HG02970 (cell line): ENCODE measurements around the gene ASPM.
A peak's percentile ranks its signal among the peaks of the same experiment; 100 is the strongest.

Experiments
- ATAC-seq: cut with Tn5 transposase; IDR thresholded peaks from one replicate; pipeline ENCODE4 v1.9.1; 2021; ENCODE audit warnings: mild to moderate bottlenecking, moderate library complexity, moderate number of reproducible peaks; ENCODE audit not compliant: unreplicated experiment, low FRiP score

ASPM gene, protein sequence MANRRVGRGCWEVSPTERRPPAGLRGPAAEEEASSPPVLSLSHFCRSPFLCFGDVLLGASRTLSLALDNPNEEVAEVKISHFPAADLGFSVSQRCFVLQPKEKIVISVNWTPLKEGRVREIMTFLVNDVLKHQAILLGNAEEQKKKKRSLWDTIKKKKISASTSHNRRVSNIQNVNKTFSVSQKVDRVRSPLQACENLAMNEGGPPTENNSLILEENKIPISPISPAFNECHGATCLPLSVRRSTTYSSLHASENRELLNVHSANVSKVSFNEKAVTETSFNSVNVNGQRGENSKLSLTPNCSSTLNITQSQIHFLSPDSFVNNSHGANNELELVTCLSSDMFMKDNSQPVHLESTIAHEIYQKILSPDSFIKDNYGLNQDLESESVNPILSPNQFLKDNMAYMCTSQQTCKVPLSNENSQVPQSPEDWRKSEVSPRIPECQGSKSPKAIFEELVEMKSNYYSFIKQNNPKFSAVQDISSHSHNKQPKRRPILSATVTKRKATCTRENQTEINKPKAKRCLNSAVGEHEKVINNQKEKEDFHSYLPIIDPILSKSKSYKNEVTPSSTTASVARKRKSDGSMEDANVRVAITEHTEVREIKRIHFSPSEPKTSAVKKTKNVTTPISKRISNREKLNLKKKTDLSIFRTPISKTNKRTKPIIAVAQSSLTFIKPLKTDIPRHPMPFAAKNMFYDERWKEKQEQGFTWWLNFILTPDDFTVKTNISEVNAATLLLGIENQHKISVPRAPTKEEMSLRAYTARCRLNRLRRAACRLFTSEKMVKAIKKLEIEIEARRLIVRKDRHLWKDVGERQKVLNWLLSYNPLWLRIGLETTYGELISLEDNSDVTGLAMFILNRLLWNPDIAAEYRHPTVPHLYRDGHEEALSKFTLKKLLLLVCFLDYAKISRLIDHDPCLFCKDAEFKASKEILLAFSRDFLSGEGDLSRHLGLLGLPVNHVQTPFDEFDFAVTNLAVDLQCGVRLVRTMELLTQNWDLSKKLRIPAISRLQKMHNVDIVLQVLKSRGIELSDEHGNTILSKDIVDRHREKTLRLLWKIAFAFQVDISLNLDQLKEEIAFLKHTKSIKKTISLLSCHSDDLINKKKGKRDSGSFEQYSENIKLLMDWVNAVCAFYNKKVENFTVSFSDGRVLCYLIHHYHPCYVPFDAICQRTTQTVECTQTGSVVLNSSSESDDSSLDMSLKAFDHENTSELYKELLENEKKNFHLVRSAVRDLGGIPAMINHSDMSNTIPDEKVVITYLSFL (N-terminal part only)

DNA sequence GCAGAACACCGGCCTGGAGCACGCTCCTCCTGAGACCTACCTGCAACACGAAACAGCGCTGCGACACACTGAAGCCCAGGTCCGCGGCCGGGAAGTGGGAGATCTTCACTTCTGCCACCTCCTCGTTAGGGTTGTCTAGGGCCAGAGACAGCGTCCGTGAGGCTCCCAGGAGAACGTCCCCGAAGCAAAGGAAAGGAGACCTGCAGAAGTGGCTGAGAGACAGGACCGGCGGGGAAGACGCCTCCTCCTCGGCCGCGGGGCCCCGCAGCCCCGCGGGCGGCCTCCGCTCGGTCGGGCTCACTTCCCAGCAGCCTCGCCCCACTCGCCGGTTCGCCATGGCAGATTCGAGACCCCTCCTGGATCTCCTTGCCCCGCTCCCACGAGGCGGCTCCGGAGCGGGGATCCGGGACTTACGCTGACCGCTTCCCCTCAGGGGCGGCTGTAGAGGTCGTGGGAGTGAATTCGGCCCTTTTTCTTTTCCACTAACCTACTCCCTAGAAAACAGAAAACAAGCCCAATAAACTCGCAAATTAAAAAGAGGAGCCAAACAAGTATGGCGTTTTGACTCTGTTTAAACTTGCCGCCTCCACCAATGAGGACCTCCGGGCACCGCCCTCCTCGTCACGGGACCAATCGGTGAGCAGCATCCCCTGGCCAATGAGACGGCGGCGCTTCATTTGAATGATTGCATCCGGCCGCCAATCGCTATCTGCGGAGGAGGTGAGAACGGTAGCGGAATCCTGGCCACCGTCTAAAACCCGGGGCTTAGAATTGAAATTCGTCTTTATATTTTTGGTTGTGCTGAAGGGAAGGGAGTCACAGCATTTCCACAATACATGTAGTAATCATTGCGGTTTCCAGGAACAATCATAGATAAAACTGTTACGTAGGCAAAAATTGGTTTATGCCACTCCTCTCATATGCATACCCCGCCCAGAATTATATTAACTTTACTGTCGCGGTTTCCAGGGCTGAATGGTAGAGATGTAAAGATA is at the start of gene ASPM:
Gene ASPM, minus strand, starts transcription at position 569 of the 995 bp plus-strand sequence. Its CDS starts 232 bp downstream, at position 337.
- peak; percentile 100 for ATAC-seq

DNA sequence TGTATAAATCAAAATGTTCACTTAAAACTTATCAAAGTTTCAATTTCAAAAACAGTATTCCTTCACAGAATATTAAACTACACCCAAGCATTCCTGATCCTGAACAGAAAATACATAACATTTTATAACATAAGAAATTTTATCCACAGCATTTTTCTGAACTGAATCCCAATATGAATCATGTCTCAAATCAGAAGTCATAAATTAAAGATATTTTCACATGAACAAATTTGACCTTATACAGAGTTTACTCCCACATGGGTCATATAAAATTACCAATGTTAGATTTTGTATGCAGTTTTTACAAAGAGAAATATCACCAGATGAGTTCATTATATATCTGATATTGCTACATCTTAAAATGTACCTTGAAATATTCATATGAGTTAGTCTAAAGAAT is 48.6 kb upstream of the ASPM start:
- no peak for ATAC-seq

DNA sequence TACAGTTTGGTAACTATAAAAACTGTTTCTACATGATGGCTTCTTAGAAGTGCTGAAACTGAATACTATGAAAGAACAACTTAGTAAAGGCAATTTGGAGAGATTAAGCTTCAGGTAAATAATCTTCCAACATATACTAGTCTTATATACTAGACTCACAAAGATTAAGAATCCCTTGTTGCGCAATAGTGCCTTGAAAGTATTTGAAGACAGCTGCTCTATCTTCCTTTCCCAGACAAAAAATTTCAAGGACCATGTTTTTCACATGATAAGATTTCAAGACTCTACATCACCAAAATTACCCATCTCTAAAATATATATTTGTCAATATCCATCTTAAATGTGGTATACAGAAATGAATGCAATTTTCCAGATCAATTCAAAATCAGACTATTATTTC is 37.7 kb upstream of the ASPM start:
- no peak for ATAC-seq

DNA sequence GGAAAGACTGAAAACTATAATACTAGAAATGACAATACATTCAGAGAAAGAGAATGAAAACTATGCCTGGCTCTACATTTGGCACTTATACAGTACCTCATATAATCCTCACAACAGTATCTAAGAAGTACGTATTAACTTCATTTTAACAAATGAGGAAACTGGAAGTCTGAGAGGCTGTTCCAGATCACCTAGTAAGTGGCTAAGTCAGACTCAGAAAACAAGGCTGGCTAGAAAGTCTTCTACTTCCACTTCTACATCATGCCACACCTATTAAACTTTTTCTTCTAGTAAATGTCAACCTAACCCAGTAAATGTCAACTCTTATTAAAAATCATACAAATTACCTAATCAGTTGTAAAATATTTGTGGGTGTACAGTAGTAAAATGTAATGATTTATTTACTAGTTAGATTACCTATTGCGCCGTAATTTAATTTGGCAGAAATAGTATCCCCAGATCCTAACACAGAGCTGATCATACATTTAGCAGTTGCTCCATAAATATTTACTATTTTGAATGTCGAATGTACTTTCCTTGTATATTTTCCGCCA is 36.8 kb upstream of the ASPM start:
- ATAC-seq: no peak

DNA sequence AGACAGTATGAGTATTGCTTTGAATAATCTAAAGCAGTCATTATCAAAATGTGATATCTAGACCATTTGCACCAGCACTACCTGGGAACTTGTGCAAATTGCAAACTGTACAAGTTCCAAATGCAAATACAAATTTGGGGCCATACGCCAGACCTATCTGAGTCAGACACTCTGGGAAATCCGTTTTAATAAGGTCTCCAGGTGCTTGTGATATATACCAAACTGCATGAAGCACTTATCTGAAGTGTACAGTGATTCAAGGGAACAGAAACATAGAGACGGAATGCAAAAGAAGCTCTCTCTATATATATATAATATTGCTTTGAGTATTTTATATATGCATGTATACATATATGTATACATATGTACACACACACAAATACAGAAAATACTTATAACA is 36.2 kb upstream of the ASPM start:
- ATAC-seq: no peak

DNA sequence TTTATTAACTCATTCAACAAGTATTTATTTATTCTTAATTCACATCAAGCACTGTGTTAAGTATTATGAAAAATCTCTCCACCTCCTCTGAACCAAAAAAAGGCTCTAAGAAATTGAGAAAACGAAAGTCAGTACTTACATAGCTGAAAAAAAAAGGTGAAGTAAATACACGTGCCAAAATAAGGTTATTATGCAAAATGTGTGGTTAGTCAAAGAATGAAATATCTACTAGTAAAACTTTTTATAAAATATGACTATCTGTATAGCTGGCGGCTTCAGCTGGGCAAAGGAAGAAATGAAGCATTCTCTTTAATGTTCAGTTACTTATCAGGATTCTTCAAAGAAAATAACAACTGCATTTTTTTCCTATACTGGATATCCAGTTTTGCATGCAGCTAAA is 35.5 kb upstream of the ASPM start:
- ATAC-seq: peak; percentile 47

DNA sequence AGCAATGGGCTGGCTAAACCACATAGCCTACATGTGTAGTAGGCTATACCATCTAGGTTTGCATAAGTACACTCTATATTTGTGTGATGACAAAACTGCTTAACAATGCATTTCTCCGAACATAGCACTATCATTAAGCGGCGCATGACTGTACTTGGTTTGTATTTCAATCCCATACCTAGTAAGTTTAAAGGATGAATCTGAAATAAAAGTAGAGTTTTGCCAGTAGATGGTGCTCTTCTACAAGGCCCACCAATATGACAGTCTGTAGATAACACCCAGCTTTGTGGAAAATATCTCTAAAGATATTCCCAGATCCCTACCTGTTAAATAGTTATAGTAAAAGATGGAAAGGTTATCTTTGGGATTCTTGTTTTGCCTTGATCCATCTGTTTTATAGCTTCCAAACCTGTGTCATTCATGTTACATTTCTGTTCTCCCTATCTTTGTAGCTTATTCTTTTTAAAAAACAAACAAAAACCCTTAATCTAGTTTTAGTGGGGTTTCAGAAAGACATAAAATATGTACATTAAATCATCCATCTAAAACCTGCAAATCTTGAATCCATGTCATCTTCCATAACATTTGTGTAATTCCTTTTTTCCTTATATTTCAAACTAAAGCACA is 33.9 kb upstream of the ASPM start:
- no peak for ATAC-seq

DNA sequence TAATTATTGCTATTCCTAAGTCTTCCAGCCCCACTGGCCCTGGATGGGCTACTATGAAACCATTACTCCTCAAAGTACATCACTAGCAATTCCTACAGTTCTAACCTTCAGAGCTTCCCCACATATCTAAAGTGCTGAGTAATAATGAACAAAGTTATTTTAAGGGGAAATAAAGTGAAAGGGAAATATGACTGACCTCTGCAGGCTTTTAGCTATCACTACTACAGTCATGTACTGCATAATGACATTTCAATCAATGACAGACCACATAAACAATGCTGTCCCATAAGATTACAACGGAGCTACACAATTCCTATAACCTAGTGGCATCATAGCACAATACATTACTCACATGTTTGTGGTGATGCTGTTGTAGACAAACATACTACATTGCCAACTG is 32.5 kb upstream of the ASPM start:
- no peak for ATAC-seq

DNA sequence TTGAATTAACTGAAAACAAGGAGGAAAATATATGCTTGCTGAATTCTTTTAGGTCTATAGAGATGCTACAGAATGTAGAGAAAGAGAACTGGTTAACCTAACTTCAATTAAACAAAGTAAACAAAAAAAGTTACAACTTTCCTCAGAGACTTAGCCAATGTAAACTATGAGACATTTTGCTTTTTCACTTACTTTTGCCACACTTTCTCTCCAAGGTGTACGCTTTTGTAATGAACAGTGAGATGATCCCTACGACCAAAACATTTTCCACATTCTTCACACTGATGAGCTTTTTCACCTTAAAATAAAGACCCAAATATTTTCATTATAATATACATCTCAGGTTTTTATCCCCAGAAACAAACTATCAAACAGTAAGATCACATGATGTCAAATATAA is 28.3 kb upstream of the ASPM start:
- no peak for ATAC-seq

DNA sequence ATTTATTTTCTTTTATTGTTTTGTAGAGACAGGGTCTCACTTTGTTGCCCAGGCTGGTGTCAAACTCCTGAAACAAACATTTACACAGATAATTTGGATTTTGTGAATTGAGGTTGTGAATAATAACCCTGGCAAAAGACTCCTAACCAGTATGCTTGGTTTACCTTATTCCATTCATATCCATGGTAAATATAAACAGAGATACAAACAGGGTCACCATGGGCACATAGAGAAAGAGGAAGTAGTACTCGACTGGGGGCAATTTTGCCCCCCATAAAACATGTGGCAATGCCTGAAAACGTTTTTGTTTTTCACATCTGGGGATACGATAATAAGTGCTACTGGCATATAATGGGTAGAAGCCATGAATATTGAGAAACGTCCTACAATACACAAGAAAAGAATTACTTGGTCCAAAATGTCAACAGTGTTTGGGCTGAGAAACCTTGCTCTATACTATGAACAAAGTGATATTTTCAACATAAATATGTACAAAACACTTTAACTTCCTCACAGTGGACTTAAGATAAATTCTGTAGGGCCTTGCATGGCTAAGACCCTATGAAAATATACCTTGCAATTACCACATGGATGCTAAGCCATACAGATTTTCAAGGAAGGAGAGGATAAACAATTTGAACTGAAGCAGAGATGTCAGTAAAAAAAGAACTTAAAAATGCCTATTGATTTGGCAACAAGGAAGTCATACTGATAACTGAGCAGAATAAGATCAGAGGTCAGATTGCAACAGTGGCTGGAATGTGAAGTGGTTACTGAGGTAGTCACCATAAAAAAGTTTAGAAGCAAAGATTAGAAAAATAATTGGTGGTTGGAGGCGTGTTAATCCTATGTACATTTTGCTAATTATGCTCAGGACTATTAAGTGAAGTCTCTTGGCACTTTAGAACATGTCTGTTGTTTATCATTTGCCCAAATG is 27.4 kb upstream of the ASPM start:
- no peak for ATAC-seq

DNA sequence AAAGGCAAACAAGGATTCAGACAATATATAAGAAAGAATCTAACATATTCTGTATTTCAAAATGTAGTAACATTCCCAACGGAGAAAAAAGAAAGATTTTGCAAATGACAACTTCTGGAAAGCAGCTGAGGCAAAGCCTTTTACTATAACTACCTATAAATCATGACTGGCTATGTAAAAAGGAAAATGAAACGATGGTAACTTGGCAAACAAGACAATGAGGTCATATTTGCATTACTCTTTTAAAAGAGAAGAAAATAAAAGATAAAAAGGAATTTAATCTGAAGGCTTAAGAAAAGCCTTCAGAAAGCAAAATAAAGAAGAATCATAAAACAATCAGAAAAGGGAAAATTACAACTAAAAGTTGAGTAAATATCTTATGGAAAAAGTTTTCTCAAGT is 25.1 kb upstream of the ASPM start:
- ATAC-seq: no peak

DNA sequence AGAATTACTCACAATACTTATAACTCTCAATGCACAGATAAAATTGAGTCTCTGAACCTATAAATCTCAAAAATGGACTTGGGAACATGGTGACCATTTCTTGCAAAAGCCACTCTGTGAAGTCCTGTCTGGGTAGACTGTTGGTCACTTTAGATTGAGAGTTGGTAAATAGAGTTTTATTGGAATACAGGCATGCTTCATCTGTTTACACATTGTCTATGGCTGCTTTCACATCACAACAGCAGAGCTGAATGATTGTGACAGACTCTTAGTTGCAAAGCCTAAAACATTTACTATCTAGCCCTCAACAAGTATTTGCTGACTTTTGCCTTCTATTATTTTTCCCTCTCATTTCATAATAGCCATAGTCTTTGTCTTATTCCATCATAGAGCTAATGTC is 24.1 kb upstream of the ASPM start:
- no peak for ATAC-seq

DNA sequence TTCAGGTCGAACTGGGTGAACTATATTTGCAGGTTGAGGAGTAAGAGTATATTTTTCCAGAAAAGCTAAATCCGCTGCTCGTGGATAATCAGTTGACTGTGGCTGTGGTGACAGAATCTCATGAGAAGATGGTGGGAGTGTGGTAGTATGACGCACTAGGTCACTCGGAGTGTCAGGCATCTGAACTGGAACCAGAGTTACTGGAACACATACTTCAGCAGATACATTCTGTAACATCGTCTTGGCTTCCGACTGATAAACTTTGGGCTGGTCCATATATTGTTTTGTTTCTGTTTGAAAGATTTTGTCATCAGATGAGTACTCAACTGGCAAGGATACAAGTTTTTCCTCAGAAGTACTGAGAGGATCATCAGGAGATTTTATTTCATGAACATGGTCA is 13.0 kb upstream of the ASPM start:
- ATAC-seq: no peak

DNA sequence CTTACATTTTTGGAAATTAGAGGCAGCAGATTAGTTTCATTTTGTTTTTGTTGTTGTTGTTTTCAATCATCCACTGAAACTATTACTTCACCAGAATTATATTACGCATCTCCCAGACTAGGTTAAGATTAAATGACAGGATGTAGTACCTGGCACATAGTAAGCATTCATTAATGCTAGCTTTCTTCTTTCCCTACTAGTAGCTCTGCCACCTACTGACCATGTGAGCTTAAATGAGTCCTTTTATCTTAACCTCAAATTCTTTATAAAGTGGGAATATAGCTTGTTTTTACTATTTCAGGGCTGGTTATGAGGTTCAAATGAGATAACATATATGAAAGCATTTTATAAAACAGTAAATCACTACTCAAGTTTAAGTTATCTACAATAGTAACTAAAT is 10.2 kb upstream of the ASPM start:
- no peak for ATAC-seq

DNA sequence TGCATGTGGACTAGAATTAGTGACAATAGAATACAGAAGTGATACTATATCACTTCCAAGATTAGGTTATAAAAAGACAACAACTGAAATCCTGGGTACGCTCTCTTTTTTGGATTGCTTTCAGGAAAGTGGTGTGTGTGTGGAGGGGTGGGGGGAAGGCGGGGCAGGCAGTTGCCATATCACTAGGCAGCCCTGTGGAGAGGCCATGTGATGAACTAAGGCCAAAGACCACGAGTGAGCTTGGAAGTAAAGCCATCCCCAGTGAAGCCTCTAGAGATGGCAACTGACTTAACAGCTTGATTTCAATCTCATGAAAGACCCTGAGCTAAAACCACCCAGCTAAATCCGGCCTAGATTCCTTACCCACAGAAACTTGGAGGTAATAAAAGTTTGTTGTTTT is 6.2 kb upstream of the ASPM start:
- no peak for ATAC-seq

DNA sequence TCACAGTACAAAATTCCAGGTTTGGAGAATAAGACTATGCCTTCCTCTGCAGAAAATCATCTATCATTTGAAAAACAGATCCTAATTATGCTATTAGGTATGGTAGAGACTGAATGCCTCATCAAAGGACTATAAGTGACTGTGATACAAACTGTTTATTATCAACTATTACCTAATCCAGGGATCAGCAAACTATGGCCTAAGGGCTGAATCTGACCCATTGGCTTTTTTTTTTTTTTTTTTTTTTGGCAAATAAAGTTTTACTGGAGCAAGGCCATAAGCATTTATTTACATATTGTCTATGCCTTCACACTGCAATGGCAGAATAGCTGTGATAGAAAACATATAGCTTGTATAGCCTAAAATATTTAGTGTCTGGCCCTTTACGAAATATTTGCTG is 4.7 kb upstream of the ASPM start:
- no peak for ATAC-seq

DNA sequence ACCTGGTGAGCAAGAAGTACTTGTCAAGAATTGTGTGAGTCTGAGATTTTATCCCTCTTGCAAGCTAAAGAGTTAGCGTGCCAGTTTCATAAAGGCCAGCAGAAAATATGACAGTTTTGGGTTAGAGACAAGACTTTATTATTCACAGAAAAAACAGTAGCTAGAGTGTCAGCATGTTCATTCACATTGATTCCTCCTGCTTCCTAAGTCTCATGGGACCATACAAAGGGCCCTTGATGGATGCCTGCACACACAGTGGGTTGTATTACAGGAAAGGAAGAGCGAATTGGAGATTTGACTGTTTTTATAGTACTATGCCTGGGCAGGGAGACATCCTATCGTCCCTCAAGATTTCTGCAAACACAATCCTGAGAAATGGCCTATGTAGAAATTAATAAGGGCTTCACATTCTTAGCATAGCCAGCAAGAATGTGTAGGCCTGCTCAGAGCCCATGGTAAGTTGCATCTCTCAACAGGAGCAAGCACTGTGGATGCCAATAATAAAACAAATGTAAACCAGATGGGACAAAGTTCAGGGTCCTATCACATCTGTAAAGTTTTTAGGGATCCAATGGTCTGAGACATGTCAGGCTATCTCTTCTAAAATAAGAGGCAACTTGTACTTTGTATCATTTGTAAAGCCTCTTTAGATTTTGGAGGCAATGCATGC is 4.0 kb upstream of the ASPM start:
- ATAC-seq: no peak
